Hepatocyte (in vitro differentiated cells): ENCODE measurements around the gene USP6NL. TPM values are rescaled to one million over a fixed set of nuclear protein-coding genes. Genes with fewer than 3 reads are reported as not detected.

Experiments
- DNase-seq: peaks from one replicate; pipeline ENCODE4 v3.0.0-alpha.2; 2016; ENCODE audit warnings: low spot score
- H2AFZ ChIP-seq: fragments of 200-600 bp; sonication (generic); 2 replicates; pipeline ENCODE4 v1.6.0; 2016; ENCODE audit warnings: antibody characterized with exemption, mild to moderate bottlenecking
- H3K27ac ChIP-seq: fragments of 200-600 bp; sonication (generic); 2 replicates; pipeline ENCODE4 v1.5.1; 2016; ENCODE audit warnings: mild to moderate bottlenecking
- H3K27me3 ChIP-seq: fragments of 200-600 bp; sonication (generic); 2 replicates; pipeline ENCODE4 v1.6.1; 2016
- H3K36me3 ChIP-seq: fragments of 200-600 bp; sonication (generic); replicated peaks from 2 replicates; pipeline ENCODE4 v1.5.1; 2016; ENCODE audit warnings: low read depth; ENCODE audit not compliant: insufficient read depth
- H3K4me1 ChIP-seq: fragments of 200-600 bp; sonication (generic); 2 replicates; pipeline ENCODE4 v1.5.1; 2016; ENCODE audit warnings: mild to moderate bottlenecking, moderate library complexity; ENCODE audit not compliant: insufficient read depth
- H3K4me2 ChIP-seq: fragments of 200-600 bp; sonication (generic); 2 replicates; pipeline ENCODE4 v1.6.0; 2016
- H3K4me3 ChIP-seq: fragments of 200-600 bp; sonication (generic); 2 replicates; pipeline ENCODE4 v1.5.1; 2016; ENCODE audit warnings: mild to moderate bottlenecking
- H3K79me2 ChIP-seq: fragments of 200-600 bp; sonication (generic); 2 replicates; pipeline ENCODE4 v1.6.0; 2017; ENCODE audit warnings: mild to moderate bottlenecking
- H3K9me2 ChIP-seq: fragments of 200-600 bp; sonication (generic); replicated peaks from 2 replicates; pipeline ENCODE4 v1.6.0; 2017; ENCODE audit warnings: mild to moderate bottlenecking; ENCODE audit not compliant: insufficient read depth
- H3K9me3 ChIP-seq: fragments of 200-600 bp; sonication (generic); 2 replicates; pipeline ENCODE4 v1.5.1; 2016; ENCODE audit warnings: low read depth, mild to moderate bottlenecking
- H4K20me1 ChIP-seq: fragments of 200-600 bp; sonication (generic); 2 replicates; pipeline ENCODE4 v1.6.0; 2016; ENCODE audit warnings: mild to moderate bottlenecking; ENCODE audit not compliant: insufficient read depth, poor library complexity, severe bottlenecking
- EZH2 ChIP-seq: fragments of 200-600 bp; sonication (generic); IDR thresholded peaks from 2 replicates; pipeline ENCODE4 v1.6.1; 2016; ENCODE audit warnings: antibody characterized with exemption, mild to moderate bottlenecking, borderline replicate concordance
- EZH2phosphoT487 ChIP-seq: fragments of 200-600 bp; sonication (generic); IDR thresholded peaks from one replicate; pipeline ENCODE4 v1.6.1; 2018; ENCODE audit warnings: antibody characterized with exemption, mild to moderate bottlenecking, low read depth, moderate library complexity; ENCODE audit not compliant: unreplicated experiment, severe bottlenecking
- WGBS: methylation state at CpG from one replicate; pipeline ENCODE4 v1.1.6; 2016; ENCODE audit warnings: low lambda C conversion rate; ENCODE audit errors: missing lambda C conversion rate; 5-methylcytosine and 5-hydroxymethylcytosine counted together
- polyA plus RNA-seq: library from polyadenylated mRNA; unstranded; fragments of >200 nt; fragmentation: Nextera tagmentation; extraction: Ambion mirVana; gene quantifications from 2 replicates; pipeline ENCODE4 v1.2.1, GENCODE V29; 2016
- total RNA-seq: library from RNA; depleted of rRNA; stranded (reverse); fragments of >200 nt; gene quantifications from 2 replicates; pipeline ENCODE4 v1.2.3, GENCODE V29; 2014
- TF ChIP-seq, protein P1 (sequence below): fragments of 200-600 bp; sonication (generic); IDR thresholded peaks from 2 replicates; pipeline ENCODE4 v1.5.1; 2016; ENCODE audit warnings: antibody characterized with exemption, mild to moderate bottlenecking; ENCODE audit not compliant: poor library complexity

The USP6NL gene
- total and polyA plus RNA-seq, 2 experiments from 2014 or later = 14.9 to 20.8 TPM

GRCh38 chr10:11468126-11468742, 143.2 kb downstream of the USP6NL start:
- TF ChIP-seq, protein P1, sequence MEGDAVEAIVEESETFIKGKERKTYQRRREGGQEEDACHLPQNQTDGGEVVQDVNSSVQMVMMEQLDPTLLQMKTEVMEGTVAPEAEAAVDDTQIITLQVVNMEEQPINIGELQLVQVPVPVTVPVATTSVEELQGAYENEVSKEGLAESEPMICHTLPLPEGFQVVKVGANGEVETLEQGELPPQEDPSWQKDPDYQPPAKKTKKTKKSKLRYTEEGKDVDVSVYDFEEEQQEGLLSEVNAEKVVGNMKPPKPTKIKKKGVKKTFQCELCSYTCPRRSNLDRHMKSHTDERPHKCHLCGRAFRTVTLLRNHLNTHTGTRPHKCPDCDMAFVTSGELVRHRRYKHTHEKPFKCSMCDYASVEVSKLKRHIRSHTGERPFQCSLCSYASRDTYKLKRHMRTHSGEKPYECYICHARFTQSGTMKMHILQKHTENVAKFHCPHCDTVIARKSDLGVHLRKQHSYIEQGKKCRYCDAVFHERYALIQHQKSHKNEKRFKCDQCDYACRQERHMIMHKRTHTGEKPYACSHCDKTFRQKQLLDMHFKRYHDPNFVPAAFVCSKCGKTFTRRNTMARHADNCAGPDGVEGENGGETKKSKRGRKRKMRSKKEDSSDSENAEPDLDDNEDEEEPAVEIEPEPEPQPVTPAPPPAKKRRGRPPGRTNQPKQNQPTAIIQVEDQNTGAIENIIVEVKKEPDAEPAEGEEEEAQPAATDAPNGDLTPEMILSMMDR = no peak
- TF ChIP-seq EZH2 (no peak), EZH2phosphoT487 (no peak)
- WGBS = 91% methylated on average over 7 of the region's 7 CpGs

GRCh38 chr10:11465406-11465805, 146.0 kb downstream of the USP6NL start:
- Histone ChIP-seq H3K9me3 (no peaks in the 10 kb centered on the region), H3K79me2 (no peaks in the 10 kb centered on the region), H3K4me3 (no peak overlapping the region), H2AFZ (no peak overlapping the region), H3K4me1 (no peaks in the 10 kb centered on the region), H4K20me1 (no peaks in the 10 kb centered on the region), H3K4me2 (no peak overlapping the region), H3K9me2 (no peaks in the 10 kb centered on the region), H3K36me3 (no peaks in the 10 kb centered on the region), H3K27me3 (no peaks in the 10 kb centered on the region), H3K27ac (no peak overlapping the region)
- DNase-seq = no peak
- 85% methylated on average over 5 of the region's 5 CpGs for WGBS
- no peak for TF ChIP-seq EZH2
- TF ChIP-seq, protein P1 = no peak
- TF ChIP-seq EZH2phosphoT487 = no peak

More at GRCh38 chr10:11468126-11468742, 143.2 kb downstream of the USP6NL start:
- H3K27me3 ChIP-seq = no peaks in the 10 kb centered on the region
- DNase-seq = no peak
- H2AFZ ChIP-seq = no peak overlapping the region
- H3K36me3 ChIP-seq = no peaks in the 10 kb centered on the region
- no peaks in the 10 kb centered on the region for H4K20me1 ChIP-seq
- no peak overlapping the region for H3K4me3 ChIP-seq
- H3K9me3 ChIP-seq = no peaks in the 10 kb centered on the region
- H3K9me2 ChIP-seq = no peaks in the 10 kb centered on the region
- no peaks in the 10 kb centered on the region for H3K4me1 ChIP-seq
- H3K4me2 ChIP-seq = no peak overlapping the region
- H3K79me2 ChIP-seq = no peaks in the 10 kb centered on the region
- H3K27ac ChIP-seq = no peak overlapping the region

DNA sequence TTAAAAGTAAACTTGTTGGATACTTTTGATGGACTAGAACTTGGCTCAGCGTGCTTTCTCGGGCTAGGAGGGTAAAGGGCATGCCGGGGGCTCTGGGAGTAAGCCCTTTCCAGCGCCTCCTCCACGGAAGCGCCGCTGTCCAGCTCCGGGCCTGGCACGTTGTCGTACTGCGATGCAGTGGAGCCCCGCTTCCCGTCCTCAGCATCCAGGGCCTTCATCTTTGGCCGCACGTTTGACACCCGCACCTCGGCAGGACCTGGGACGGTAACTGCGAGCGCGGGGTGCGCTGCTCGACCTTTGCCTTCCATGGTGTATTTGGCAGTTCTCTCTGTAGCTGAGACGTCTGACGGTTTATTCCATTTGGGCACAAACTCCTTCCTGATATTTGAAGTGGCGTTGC, 148.3 kb downstream of the USP6NL start:
- WGBS = 98% methylated on average over 25 of the region's 26 CpGs

More for the DNA sequence above, 148.3 kb downstream of the USP6NL start:
- H2AFZ ChIP-seq = no peak overlapping the region
- H3K9me2 ChIP-seq = no peaks in the 10 kb centered on the region
- H3K27me3 ChIP-seq = no peaks in the 10 kb centered on the region
- no peaks in the 10 kb centered on the region for H3K9me3 ChIP-seq
- TF ChIP-seq EZH2phosphoT487 (no peak), EZH2 (no peak)
- TF ChIP-seq, protein P1 = no peak
- H4K20me1 ChIP-seq = no peaks in the 10 kb centered on the region
- no peaks in the 10 kb centered on the region for H3K4me1 ChIP-seq
- no peak overlapping the region for H3K27ac ChIP-seq
- no peak overlapping the region for H3K4me2 ChIP-seq
- no peaks in the 10 kb centered on the region for H3K79me2 ChIP-seq
- no peak for DNase-seq
- H3K4me3 ChIP-seq = no peak overlapping the region
- H3K36me3 ChIP-seq = no peaks in the 10 kb centered on the region
